H9 (cell line): Measurements from ENCODE around the gene SHISA9. TPM values are rescaled to one million over a fixed set of nuclear protein-coding genes. Genes with fewer than 3 reads are reported as not detected.

Experiments
- DNase-seq: peaks from one replicate; pipeline ENCODE4 v3.0.0-alpha.2; 2017
- H2AFZ ChIP-seq: one replicate; pipeline ENCODE4 v1.6.1; 2013; ENCODE audit warnings: mild to moderate bottlenecking, low read length, control low read depth, moderate library complexity
- H2AK5ac ChIP-seq: 2 replicates; pipeline ENCODE4 v1.6.1; 2013; ENCODE audit warnings: low read length, control low read depth, mixed read lengths; ENCODE audit not compliant: insufficient read length
- H2BK120ac ChIP-seq: one replicate; pipeline ENCODE4 v1.6.1; 2013; ENCODE audit warnings: low read depth, mild to moderate bottlenecking, low read length, control low read depth, inconsistent platforms; ENCODE audit not compliant: poor library complexity, severe bottlenecking
- H2BK12ac ChIP-seq: 2 replicates; pipeline ENCODE4 v1.6.1; 2013; ENCODE audit warnings: low read length, control low read depth, mixed read lengths, low read depth; ENCODE audit not compliant: insufficient read length
- H2BK15ac ChIP-seq: 2 replicates; pipeline ENCODE4 v1.6.1; 2013; ENCODE audit warnings: low read depth, low read length, control low read depth
- H2BK20ac ChIP-seq: one replicate; pipeline ENCODE4 v1.6.1; 2013; ENCODE audit warnings: low read depth, mild to moderate bottlenecking, low read length, control low read depth, inconsistent platforms; ENCODE audit not compliant: poor library complexity, severe bottlenecking
- H2BK5ac ChIP-seq: 2 replicates; pipeline ENCODE4 v1.6.1; 2013; ENCODE audit warnings: low read length, control low read depth, mixed read lengths; ENCODE audit not compliant: insufficient read length
- H3K14ac ChIP-seq: 2 replicates; pipeline ENCODE4 v1.6.1; 2013; ENCODE audit warnings: low read length, control low read depth; ENCODE audit not compliant: insufficient read depth
- H3K18ac ChIP-seq: 2 replicates; pipeline ENCODE4 v1.6.1; 2013; ENCODE audit warnings: low read depth, mild to moderate bottlenecking, mixed read lengths, low read length, control low read depth; ENCODE audit not compliant: insufficient read length
- H3K23ac ChIP-seq: 2 replicates; pipeline ENCODE4 v1.6.1; 2013; ENCODE audit warnings: low read length, control low read depth, mixed read lengths, low read depth; ENCODE audit not compliant: insufficient read length
- H3K23me2 ChIP-seq: 2 replicates; pipeline ENCODE4 v1.6.1; 2013; ENCODE audit warnings: low read depth, mild to moderate bottlenecking, mixed read lengths, low read length, control low read depth; ENCODE audit not compliant: insufficient read length, poor library complexity, severe bottlenecking
- H3K27ac ChIP-seq: 2 replicates; pipeline ENCODE4 v1.5.1; 2013; ENCODE audit warnings: low read length, control low read depth, mixed read lengths, low read depth; ENCODE audit not compliant: insufficient read length
- H3K27me3 ChIP-seq: 2 replicates; pipeline ENCODE4 v1.6.1; 2013; ENCODE audit warnings: low read length, control low read depth, inconsistent platforms; ENCODE audit not compliant: insufficient read depth
- H3K4ac ChIP-seq: 2 replicates; pipeline ENCODE4 v1.6.1; 2013; ENCODE audit warnings: low read depth, mild to moderate bottlenecking, control low read depth, inconsistent platforms, low read length, moderate library complexity
- H3K4me1 ChIP-seq: 2 replicates; pipeline ENCODE4 v1.6.1; 2013; ENCODE audit warnings: low read length, control low read depth, inconsistent platforms; ENCODE audit not compliant: insufficient read depth
- H3K4me2 ChIP-seq: 2 replicates; pipeline ENCODE4 v1.6.1; 2013; ENCODE audit warnings: low read length, control low read depth, mixed read lengths; ENCODE audit not compliant: insufficient read length, insufficient read depth
- H3K56ac ChIP-seq: 2 replicates; pipeline ENCODE4 v1.6.1; 2013; ENCODE audit warnings: low read depth, mild to moderate bottlenecking, mixed read lengths, low read length, control low read depth; ENCODE audit not compliant: insufficient read length
- H3K79me1 ChIP-seq: 2 replicates; pipeline ENCODE4 v1.6.1; 2013; ENCODE audit warnings: low read depth, mild to moderate bottlenecking, moderate library complexity, low read length, control low read depth, inconsistent platforms; ENCODE audit not compliant: insufficient read depth, poor library complexity, severe bottlenecking
- H3K79me2 ChIP-seq: 2 replicates; pipeline ENCODE4 v1.6.1; 2013; ENCODE audit warnings: low read length, control low read depth, inconsistent platforms; ENCODE audit not compliant: insufficient read depth
- H3K9ac ChIP-seq: 2 replicates; pipeline ENCODE4 v1.6.1; 2013; ENCODE audit warnings: low read length, control low read depth, mixed read lengths; ENCODE audit not compliant: insufficient read length; ENCODE audit errors: extremely low read depth
- H3K9me3 ChIP-seq: one replicate; pipeline ENCODE4 v1.6.1; 2013; ENCODE audit warnings: low read depth, low read length, inconsistent platforms; ENCODE audit not compliant: control insufficient read depth
- H3T11ph ChIP-seq: one replicate; pipeline ENCODE4 v1.6.1; 2013; ENCODE audit warnings: mild to moderate bottlenecking, low read length, control low read depth, inconsistent platforms
- H4K20me1 ChIP-seq: one replicate; pipeline ENCODE4 v1.6.1; 2013; ENCODE audit not compliant: control insufficient read depth, insufficient read length, insufficient read depth
- H4K5ac ChIP-seq: 2 replicates; pipeline ENCODE4 v1.6.1; 2013; ENCODE audit warnings: low read depth, mild to moderate bottlenecking, mixed read lengths, low read length, control low read depth; ENCODE audit not compliant: insufficient read length
- H4K8ac ChIP-seq: replicated peaks from 2 replicates; pipeline ENCODE4 v1.6.1; 2013; ENCODE audit warnings: low read length, control low read depth, mixed read lengths, low read depth; ENCODE audit not compliant: insufficient read length
- H4K91ac ChIP-seq: 2 replicates; pipeline ENCODE4 v1.6.1; 2013; ENCODE audit warnings: low read depth, mild to moderate bottlenecking, moderate library complexity, mixed read lengths, low read length, control low read depth; ENCODE audit not compliant: insufficient read length
- H3K27ac Mint-ChIP-seq, 3 experiments: 2 replicates in 2 of 3; 3 replicates in 1 of 3; pipeline ENCODE4 v1.8.0; 2020 to 2021; ENCODE audit warnings: mixed read lengths in 3 of 3, mild to moderate bottlenecking in 1 of 3, moderate library complexity in 1 of 3
- H3K27me3 Mint-ChIP-seq: 2 replicates; pipeline ENCODE4 v1.8.0; 2021; ENCODE audit warnings: low read depth, mild to moderate bottlenecking, moderate library complexity, mixed read lengths
- H3K36me3 Mint-ChIP-seq, 3 experiments: 2 replicates in 2 of 3; 3 replicates in 1 of 3; pipeline ENCODE4 v1.8.0; 2020 to 2021; ENCODE audit warnings: low read depth in 3 of 3, mixed read lengths in 3 of 3; ENCODE audit not compliant: insufficient read depth in 1 of 3
- H3K4me1 Mint-ChIP-seq, 2 experiments: 2 replicates each; pipeline ENCODE4 v1.8.0; 2020; ENCODE audit warnings: mixed read lengths in 2 of 2
- H3K4me3 Mint-ChIP-seq, 2 experiments: 2 replicates in 1 of 2; 3 replicates in 1 of 2; pipeline ENCODE4 v1.8.0; 2020 to 2021; ENCODE audit warnings: mild to moderate bottlenecking in 2 of 2, mixed read lengths in 2 of 2, moderate library complexity in 1 of 2
- H3K9me3 Mint-ChIP-seq, 2 experiments: 2 replicates in 1 of 2; 3 replicates in 1 of 2; pipeline ENCODE4 v1.8.0; 2020; ENCODE audit warnings: mild to moderate bottlenecking in 2 of 2, mixed read lengths in 2 of 2, moderate library complexity in 1 of 2
- CTCF ChIP-seq: fragments of 200-600 bp; sonication (generic); conservative IDR thresholded peaks from 3 replicates; pipeline ENCODE4 v1.8.0; 2021; ENCODE audit warnings: antibody characterized with exemption, mild to moderate bottlenecking
- WGBS: extraction: QIAGEN DNeasy Blood & Tissue Kit; methylation state at CpG from one replicate; pipeline ENCODE4 v1.1.7; 2013; ENCODE audit warnings: missing lambda C conversion rate, low lambda C conversion rate, mixed read lengths; ENCODE audit not compliant: insufficient read length; ENCODE audit errors: extremely low coverage; 5-methylcytosine and 5-hydroxymethylcytosine counted together
- total RNA-seq: library from RNA; stranded (reverse); gene quantifications from 2 replicates; pipeline ENCODE4 v1.2.1, GENCODE V29; 2021

Gene SHISA9
- total RNA-seq, 1 experiment from 2014 or later = 7.0 TPM

- H3K56ac ChIP-seq = no peak overlapping the region
- no peak overlapping the region for H2BK120ac ChIP-seq
- H3K9ac ChIP-seq = no peak overlapping the region
- H4K8ac ChIP-seq = no peak overlapping the region
- H2BK15ac ChIP-seq = no peak overlapping the region
- no peaks in the 10 kb centered on the region for H3K23me2 ChIP-seq
- H3K27ac ChIP-seq = no peak overlapping the region
- H3T11ph ChIP-seq = no peak overlapping the region
- H3K4me1 ChIP-seq = peaks cover 14% of the 10 kb centered on the region; the same call in 1 of the 2 replicates
- peaks cover 11 to 16% of the 10 kb centered on the region in 2 experiments for H3K9me3 Mint-ChIP-seq
- H2AFZ ChIP-seq = no peak overlapping the region
- no peak overlapping the region for H2BK5ac ChIP-seq
- H3K23ac ChIP-seq = no peak overlapping the region
- no peak overlapping the region for H4K91ac ChIP-seq
- TF ChIP-seq CTCF = no peak
- H3K18ac ChIP-seq = no peak overlapping the region
- no peak overlapping the region for H3K4me3 Mint-ChIP-seq
- no peaks in the 10 kb centered on the region for H3K27me3 ChIP-seq
- H3K14ac ChIP-seq = no peak overlapping the region
- no peaks in the 10 kb centered on the region for H3K79me2 ChIP-seq
- H2BK12ac ChIP-seq = no peak overlapping the region
- no peak overlapping the region for H3K4ac ChIP-seq
- no peaks in the 10 kb centered on the region for H3K9me3 ChIP-seq
- DNase-seq = no peak
- H3K27me3 Mint-ChIP-seq = peaks cover 7% of the 10 kb centered on the region; the same call in 1 of the 2 replicates
- no CpG with 5 or more reads among the region's 3 CpGs for WGBS
- no peak overlapping the region for H2BK20ac ChIP-seq
- no peak overlapping the region for H3K4me2 ChIP-seq
- H3K36me3 Mint-ChIP-seq = peaks cover 1 to 16% (median 6%) of the 10 kb centered on the region in 3 experiments; a peak in 6 of 7 replicates
- H3K4me1 Mint-ChIP-seq = peaks cover 29 to 48% of the 10 kb centered on the region in 2 experiments
- no peaks in the 10 kb centered on the region for H4K20me1 ChIP-seq
- no peaks in the 10 kb centered on the region for H3K79me1 ChIP-seq
- no peak overlapping the region for H4K5ac ChIP-seq
- H3K27ac Mint-ChIP-seq = peak overlapping the region in 1 of 3 experiments; percentile 60; a peak in 1 of 7 replicates
- H2AK5ac ChIP-seq = no peak overlapping the region
Measured at GRCh38 chr16:13123991-13124390, 222.6 kb downstream of the SHISA9 start.
